Erythroblast (primary cell): ENCODE data around the gene SMIM33.

ENCODE experiments used
- GATA1 ChIP-seq: IDR thresholded peaks from 2 replicates; pipeline ENCODE4 v1.6.1; 2011; ENCODE audit warnings: low read depth, mild to moderate bottlenecking, control low read depth, low read length, moderate library complexity
- POLR2A ChIP-seq: IDR thresholded peaks from 2 replicates; pipeline ENCODE4 v1.6.1; 2011; ENCODE audit warnings: mild to moderate bottlenecking, low read length

- TF ChIP-seq POLR2A, result no peak
- no peak for TF ChIP-seq GATA1
These were observed 21.9 kb downstream of the SMIM33 start for GRCh38 chr5:139492700-139493192.
